Common myeloid progenitor, CD34-positive (primary cell): ENCODE data around the gene ADAMTS7.
"Not testable (repeated sequence)": the region's sequence is repeated elsewhere in the genome, so short reads cannot be mapped to it uniquely, and the experiment has no call there.

Experiments
- CTCF ChIA-PET: fragments of 350-600 bp; sonication (Branson Sonifier 250); formaldehyde crosslinking; loops from one replicate; lab custom pipeline; 2021; ENCODE audit warnings: antibody characterized with exemption; lab: Charles Lee
- POLR2A ChIA-PET: fragments of 350-600 bp; sonication (Branson Sonifier 250); formaldehyde crosslinking; loops from one replicate; lab custom pipeline; 2021; ENCODE audit warnings: antibody characterized with exemption; lab: Charles Lee
- DNase-seq, 3 donors: peaks; one replicate each; pipeline versions ENCODE4 v3.0.0 to v3.0.0-alpha.2; 2013
- H3K27ac ChIP-seq, 2 experiments: 1 replicate in 1 of 2; 2 replicates in 1 of 2; pipeline ENCODE4 v1.7.0; 2013; ENCODE audit warnings: inconsistent platforms in 2 of 2, low read length in 2 of 2, mild to moderate bottlenecking in 2 of 2, low read depth in 1 of 2, moderate library complexity in 1 of 2; ENCODE audit not compliant: severe bottlenecking in 2 of 2, insufficient read depth in 1 of 2, poor library complexity in 1 of 2
- H3K27me3 ChIP-seq, 5 experiments: replicated peaks in 2 of 5; 1 replicate in 3 of 5; 2 replicates in 2 of 5; pipeline versions ENCODE4 v1.6.1 to v1.7.0; 2013; ENCODE audit warnings: low read length in 4 of 5, mild to moderate bottlenecking in 2 of 5, moderate library complexity in 2 of 5, inconsistent platforms in 1 of 5; ENCODE audit not compliant: insufficient read depth in 5 of 5, control insufficient read depth in 4 of 5
- H3K36me3 ChIP-seq, 4 experiments: 1 replicate in 2 of 4; 2 replicates in 2 of 4; pipeline versions ENCODE4 v1.6.1 to v1.7.0; 2013; ENCODE audit warnings: low read length in 3 of 4, control low read depth in 1 of 4, mild to moderate bottlenecking in 1 of 4; ENCODE audit not compliant: control insufficient read depth in 4 of 4, insufficient read depth in 4 of 4
- H3K4me1 ChIP-seq, 4 experiments: 1 replicate in 3 of 4; 2 replicates in 1 of 4; pipeline versions ENCODE4 v1.6.1 to v1.7.1; 2013; ENCODE audit warnings: low read length in 3 of 4, mild to moderate bottlenecking in 3 of 4, control low read depth in 1 of 4, inconsistent platforms in 1 of 4, moderate library complexity in 1 of 4; ENCODE audit not compliant: control insufficient read depth in 4 of 4, insufficient read depth in 4 of 4; ENCODE audit errors: control extremely low read depth in 1 of 4
- H3K4me3 ChIP-seq, 7 experiments: 1 replicate in 4 of 7; 2 replicates in 3 of 7; pipeline versions ENCODE4 v1.5.1 to v1.7.0; 2013; ENCODE audit warnings: mild to moderate bottlenecking in 7 of 7, low read length in 6 of 7, moderate library complexity in 6 of 7, inconsistent platforms in 2 of 7, low read depth in 2 of 7, control low read depth in 1 of 7; ENCODE audit not compliant: insufficient read depth in 4 of 7, control insufficient read depth in 1 of 7; ENCODE audit errors: extremely low read depth in 1 of 7
- H3K9me3 ChIP-seq, 5 experiments: 1 replicate in 4 of 5; 2 replicates in 1 of 5; pipeline versions ENCODE4 v1.6.1 to v1.7.1; 2013; ENCODE audit warnings: low read length in 4 of 5, mild to moderate bottlenecking in 2 of 5, inconsistent platforms in 1 of 5, low read depth in 1 of 5, moderate library complexity in 1 of 5; ENCODE audit not compliant: control insufficient read depth in 4 of 5, insufficient read depth in 2 of 5; ENCODE audit errors: control extremely low read depth in 1 of 5
- whole genome bisulfite sequencing: methylation state at CpG from one replicate; pipeline ENCODE4 v1.1.5; 2013; ENCODE audit not compliant: insufficient coverage; 5-methylcytosine and 5-hydroxymethylcytosine counted together

The ADAMTS7 gene

DNA sequence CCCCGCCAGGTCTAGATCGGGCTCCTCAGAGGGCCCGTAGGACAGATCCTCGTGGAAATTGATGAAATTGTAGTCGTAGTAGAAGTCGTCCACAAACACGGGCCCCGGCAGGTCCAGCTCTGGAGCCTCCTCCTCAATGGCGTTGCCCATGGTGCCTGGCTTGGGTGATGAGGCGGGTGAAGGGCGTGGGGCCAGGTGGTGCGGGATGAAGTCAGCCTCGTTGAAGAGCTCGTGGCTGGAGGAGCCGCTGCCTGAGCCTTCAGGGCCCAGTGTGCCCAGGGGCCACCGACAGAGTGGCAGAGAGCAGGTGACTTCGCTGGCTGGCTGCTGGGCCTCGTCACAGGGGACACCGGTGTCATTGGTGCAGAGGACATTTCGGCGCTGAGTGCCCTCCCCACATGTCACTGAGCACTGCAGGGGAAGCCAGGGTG lies 44.6 kb downstream of the ADAMTS7 start:
- WGBS = 98% methylated on average over 11 of the region's 21 CpGs
- H3K27me3 ChIP-seq, DNase-seq, H3K27ac ChIP-seq, H3K9me3 ChIP-seq, H3K4me1 ChIP-seq, H3K4me3 ChIP-seq, H3K36me3 ChIP-seq, POLR2A ChIA-PET, CTCF ChIA-PET: not testable (repeated sequence)

DNA sequence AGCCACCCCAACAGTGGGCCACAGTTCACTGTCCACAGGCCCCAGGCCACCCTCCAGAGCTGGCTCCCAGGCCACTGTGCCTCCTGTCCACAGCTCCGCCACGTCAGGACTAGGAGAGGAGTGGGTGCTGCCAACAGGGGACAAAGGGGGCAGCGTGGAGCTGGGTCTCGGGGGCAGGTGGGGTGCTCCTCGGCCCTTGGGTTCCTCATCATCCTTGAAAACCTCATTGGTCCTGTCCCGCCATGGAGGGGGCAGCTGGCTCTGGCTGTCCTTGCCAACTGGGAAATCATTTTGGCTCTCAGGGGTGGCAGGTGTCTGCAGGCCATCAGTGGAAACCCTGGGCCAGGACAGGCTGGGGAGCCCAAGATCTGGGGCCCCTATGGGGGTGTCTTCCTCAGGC lies 45.2 kb downstream of the ADAMTS7 start:
- Histone ChIP-seq H3K4me3 (no peak overlapping the region), H3K9me3 (no peaks in the 10 kb centered on the region), H3K27me3 (no peaks in the 10 kb centered on the region), H3K4me1 (peaks cover 0 to 16% (median 11%) of the 10 kb centered on the region in 4 experiments), H3K36me3 (no peaks in the 10 kb centered on the region), H3K27ac (no peak overlapping the region)
- 94% methylated on average over 3 of the region's 6 CpGs for WGBS
- CTCF ChIA-PET = no interaction called here
- POLR2A ChIA-PET = no interaction called here
- no peak for DNase-seq

DNA sequence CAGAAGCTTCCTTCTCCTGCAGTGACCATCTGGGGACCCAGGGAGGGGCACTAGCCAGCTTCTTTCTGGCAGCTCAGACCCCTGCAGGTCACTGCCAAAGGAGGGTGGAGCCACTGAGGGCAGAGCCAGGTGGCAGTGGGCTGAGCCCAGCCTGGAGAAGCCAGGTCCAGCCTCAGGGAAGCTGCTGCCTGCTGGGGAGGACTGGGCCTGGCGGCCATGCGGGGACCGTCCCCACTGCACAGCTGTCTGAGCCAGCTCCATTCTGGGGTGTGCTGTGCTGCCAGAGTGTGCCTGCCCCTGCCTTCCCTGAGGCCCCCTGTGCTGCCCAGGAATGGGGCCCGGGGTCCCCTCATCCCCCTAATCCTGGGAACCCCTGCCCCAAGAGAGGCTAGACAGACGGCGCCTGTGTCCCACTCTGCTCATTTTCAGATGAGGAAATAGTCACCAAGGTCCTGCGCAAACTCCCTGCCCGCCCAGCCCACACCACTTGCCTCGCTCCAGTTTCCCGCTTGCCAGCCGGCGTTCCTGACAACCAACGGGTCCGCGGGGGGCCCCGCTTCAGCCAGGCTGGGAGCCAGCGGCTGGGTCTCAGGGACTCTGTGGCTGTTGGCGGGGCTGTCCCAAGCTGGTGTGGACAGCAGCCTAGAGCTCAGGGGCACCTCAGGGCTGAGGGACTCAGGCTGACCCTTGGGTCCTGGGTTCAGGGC lies 46.0 kb downstream of the ADAMTS7 start:
- H3K27me3 ChIP-seq, H3K27ac ChIP-seq, H3K9me3 ChIP-seq, H3K4me3 ChIP-seq, DNase-seq, H3K36me3 ChIP-seq: not testable (repeated sequence)
- 99% methylated on average over 15 of the region's 18 CpGs for WGBS
- CTCF ChIA-PET = interaction anchor here (1.3 kb wide), 1 partner anchor 44 kb away, joined by 3 read pairs; no protein-coding TSS in a partner anchor
- POLR2A ChIA-PET = interaction anchor here (0.5 kb wide), 1 partner anchor 123 kb away, joined by 4 read pairs; no protein-coding TSS in a partner anchor
- H3K4me1 ChIP-seq = peaks cover 0 to 18% (median 17%) of the 10 kb centered on the region in 4 experiments

DNA sequence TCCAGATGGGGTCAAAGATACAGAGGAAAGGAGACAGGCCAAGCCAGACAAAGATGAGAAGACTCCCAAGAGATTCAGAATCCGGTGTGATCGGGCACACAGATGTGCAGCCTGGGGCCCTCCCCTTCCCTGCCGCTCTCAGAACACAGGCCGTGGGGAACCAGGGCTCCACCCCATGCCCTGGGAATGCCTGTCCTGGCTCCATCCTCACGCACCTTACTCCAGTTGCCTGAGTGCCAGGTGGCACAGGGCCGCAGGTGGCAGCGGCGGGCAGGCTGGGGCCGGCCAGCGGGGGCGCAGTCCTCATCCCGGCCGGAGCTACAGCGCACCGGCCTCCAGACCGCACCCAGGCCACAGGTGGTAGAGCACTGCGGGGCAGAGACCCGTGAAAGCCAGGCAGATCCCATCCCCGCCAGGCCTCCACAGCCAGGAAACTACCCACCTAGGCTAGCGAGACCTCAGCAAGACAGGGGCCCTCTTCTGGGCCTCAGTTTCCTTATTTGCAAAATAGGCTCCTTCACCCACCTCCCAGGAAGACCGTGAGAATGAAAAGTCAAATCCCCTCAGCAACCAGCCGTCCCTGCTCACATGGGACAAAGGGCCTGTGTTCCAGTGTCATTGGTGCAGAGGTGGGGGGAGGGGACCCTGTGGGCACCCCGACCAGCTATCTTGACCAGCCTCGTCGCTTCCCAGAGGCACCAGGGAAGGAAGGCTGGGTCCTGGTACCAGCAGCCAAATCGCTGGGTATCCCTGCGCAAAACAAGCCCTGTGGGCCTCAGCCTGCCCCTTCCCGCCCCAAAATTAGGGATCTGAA lies 46.7 kb downstream of the ADAMTS7 start:
- POLR2A ChIA-PET, H3K36me3 ChIP-seq, H3K27ac ChIP-seq, H3K4me3 ChIP-seq, H3K27me3 ChIP-seq, H3K9me3 ChIP-seq, DNase-seq: not testable (repeated sequence)
- 94% methylated on average over 13 of the region's 28 CpGs for WGBS
- H3K4me1 ChIP-seq = peaks cover 0 to 25% (median 23%) of the 10 kb centered on the region in 4 experiments
- CTCF ChIA-PET = interaction anchor here (1.3 kb wide), 1 partner anchor 45 kb away, joined by 3 read pairs; no protein-coding TSS in a partner anchor

DNA sequence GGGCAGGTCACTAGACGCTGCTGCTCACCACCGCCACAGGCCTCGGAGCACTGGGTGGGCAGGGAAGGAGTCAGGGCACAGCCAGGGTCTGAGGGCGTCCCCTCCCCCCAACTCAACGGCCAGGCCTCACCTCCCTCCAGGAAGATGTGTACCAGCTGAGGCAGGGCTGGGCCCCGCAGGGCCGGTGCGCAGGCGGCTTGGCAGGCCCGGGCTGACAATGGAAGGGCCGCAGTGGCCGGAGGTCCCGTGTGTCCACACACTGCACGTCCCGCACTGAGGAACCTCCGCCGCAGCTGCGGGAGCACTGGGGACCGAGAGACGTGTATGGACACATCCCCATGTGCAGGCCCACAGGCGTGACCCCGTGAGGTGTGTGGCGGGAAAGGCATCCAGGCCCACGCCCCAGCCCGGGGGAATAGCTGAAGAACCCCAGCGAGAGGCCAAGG lies 47.4 kb downstream of the ADAMTS7 start:
- Histone ChIP-seq H3K36me3 (no peaks in the 10 kb centered on the region), H3K4me1 (peaks cover 0 to 30% (median 24%) of the 10 kb centered on the region in 4 experiments), H3K9me3 (no peaks in the 10 kb centered on the region), H3K4me3 (no peak overlapping the region), H3K27me3 (no peaks in the 10 kb centered on the region), H3K27ac (no peak overlapping the region)
- 98% methylated on average over 15 of the region's 26 CpGs for WGBS
- POLR2A ChIA-PET = no interaction called here
- CTCF ChIA-PET = interaction anchor here (1.3 kb wide), 1 partner anchor 46 kb away, joined by 3 read pairs; no protein-coding TSS in a partner anchor
- no peak for DNase-seq

DNA sequence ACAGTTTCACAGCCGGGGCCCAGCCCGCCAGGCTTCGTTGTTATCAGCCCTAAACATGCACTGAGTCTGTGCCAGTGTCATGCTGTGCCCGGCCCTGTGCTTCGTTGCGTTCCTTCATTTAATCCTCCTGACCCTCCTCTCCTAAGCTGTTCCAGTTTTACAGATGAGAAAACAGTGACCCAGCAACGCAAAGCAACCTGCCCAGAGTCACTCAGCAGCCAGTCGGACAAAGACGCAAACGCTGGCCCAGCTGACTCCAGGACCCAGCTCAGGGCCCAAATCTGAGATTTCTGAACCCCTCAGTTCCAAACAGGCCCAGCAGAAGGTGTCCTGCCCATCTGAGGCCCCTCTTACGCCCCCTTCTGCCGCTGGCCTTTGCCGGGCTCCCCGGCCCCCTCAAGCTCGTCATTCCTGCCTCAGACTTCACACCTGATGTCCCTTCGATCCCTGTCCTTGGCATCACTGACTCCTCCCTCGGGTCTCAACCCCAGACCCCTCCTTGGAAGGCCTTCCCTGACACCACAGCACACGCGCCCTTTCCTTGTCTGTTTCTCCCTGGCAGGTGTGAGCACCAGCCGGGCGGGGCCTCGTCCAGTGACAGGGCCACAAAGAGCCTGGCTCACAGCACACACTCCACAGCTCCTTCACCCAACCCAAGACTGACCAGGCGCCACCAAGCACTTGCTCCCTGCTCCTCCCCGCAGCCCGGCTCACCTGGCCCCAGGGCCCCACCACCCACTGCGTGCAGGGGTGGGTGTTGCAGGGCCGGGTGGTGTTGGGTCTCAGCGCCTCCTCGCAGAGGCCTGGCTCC lies 48.1 kb downstream of the ADAMTS7 start:
- no peak for DNase-seq
- H3K4me1 ChIP-seq = peaks cover 0 to 36% (median 24%) of the 10 kb centered on the region in 4 experiments
- CTCF ChIA-PET = interaction anchor here (1.1 kb wide), 1 partner anchor 24 kb away, joined by 3 read pairs; no protein-coding TSS in a partner anchor
- no peak overlapping the region for H3K4me3 ChIP-seq
- no peak overlapping the region for H3K27ac ChIP-seq
- WGBS = 98% methylated on average over 18 of the region's 29 CpGs
- H3K27me3 ChIP-seq = no peaks in the 10 kb centered on the region
- no peaks in the 10 kb centered on the region for H3K9me3 ChIP-seq
- H3K36me3 ChIP-seq = no peaks in the 10 kb centered on the region
- POLR2A ChIA-PET = no interaction called here
